Psoas muscle (tissue), 8 donors: ENCODE results near the gene C3orf38. TPM values are rescaled to one million over a fixed set of nuclear protein-coding genes. Genes with fewer than 3 reads are reported as not detected.
"Not testable (repeated sequence)": the region's sequence is repeated elsewhere in the genome, so short reads cannot be mapped to it uniquely, and the experiment has no call there.

Experiments
- ATAC-seq, 4 donors: fragments of 200-7000 bp; cut with Tn5 transposase; one replicate each; pipeline ENCODE4 v1.9.1; 2020; ENCODE audit warnings: moderate library complexity in 3 of 4, mild to moderate bottlenecking in 2 of 4
- DNase-seq, 2 donors: peaks; one replicate each; pipeline ENCODE4 v3.0.0-alpha.2; 2020
- H3K27ac ChIP-seq: fragments of 200-600 bp; one replicate; pipeline ENCODE4 v1.8.0; 2022
- H3K27me3 ChIP-seq, 3 donors: fragments of 200-600 bp in 1 of 3; one replicate each; pipeline versions ENCODE4 v1.6.1 to v1.8.0; 2013 to 2022; ENCODE audit warnings: low read length in 2 of 3, mild to moderate bottlenecking in 2 of 3, moderate library complexity in 1 of 3; ENCODE audit not compliant: insufficient read depth in 3 of 3
- H3K36me3 ChIP-seq, 2 donors: fragments of 200-600 bp in 1 of 2; one replicate each; pipeline versions ENCODE4 v1.6.1 to v1.8.0; 2013 to 2022; ENCODE audit warnings: low read depth in 1 of 2, mild to moderate bottlenecking in 1 of 2, moderate library complexity in 1 of 2; ENCODE audit not compliant: insufficient read depth in 1 of 2
- H3K4me1 ChIP-seq: fragments of 200-600 bp; one replicate; pipeline ENCODE4 v1.8.0; 2022
- H3K4me3 ChIP-seq: fragments of 200-600 bp; one replicate; pipeline ENCODE4 v1.8.0; 2022; ENCODE audit warnings: mild to moderate bottlenecking
- H3K9me3 ChIP-seq: fragments of 200-600 bp; one replicate; pipeline ENCODE4 v1.8.0; 2022
- CTCF ChIP-seq: fragments of 200-600 bp; IDR thresholded peaks from one replicate; pipeline ENCODE4 v1.8.0; 2022; ENCODE audit warnings: antibody characterized with exemption
- WGBS, 3 donors: extraction: QIAGEN DNeasy Blood & Tissue Kit; methylation state at CpG; one replicate each; pipeline versions ENCODE4 v1.1.6 to v1.1.7; 2013; 5-methylcytosine and 5-hydroxymethylcytosine counted together
- intact Hi-C, 2 donors: fragments of 100-400 bp; cut with DNase I; formaldehyde crosslinking; loops; one replicate each; pipeline versions ENCODE4 v1.11.0 to v1.14.2; 2022
- polyA plus RNA-seq, 3 donors: library from polyadenylated mRNA; stranded (reverse); fragments of 200-250 nt; gene quantifications; one replicate each; pipeline ENCODE4 v1.2.3, GENCODE V29; 2013
- total RNA-seq, 4 donors: library from RNA; stranded (reverse); fragmentation: NEBNext Ultra II Directional in 2 of 4; extraction: Animal tissue kit (Norgen Biotek cat#: 25700) in 2 of 4; gene quantifications; one replicate each; pipeline versions ENCODE4 v1.2.1 to v1.2.4, GENCODE V29; 2021 to 2023
- donor health status: healthy with polysubstance abuse.
- donor health status: DM: no; HTN: no; CAD: no; lungs with moderate emphysema.
- donor health status: Bipolar disorder and iron deficiency.
- donor health status: healthy.
- donor health status: DM: yes; HTN: yes; CAD: no.
- donor health status: DM: no; HTN: no; CAD: no.
- donor health status: DM: no; HTN: no; CAD: no.
- donor health status: DM: yes; HTN: yes; CAD: no.

C3orf38 gene
- total and polyA plus RNA-seq, 7 donors: 6.5 to 14.8 (median 10.1) TPM

- intact Hi-C loops: no loop called here
- no peak for ATAC-seq
- TF ChIP-seq CTCF: no peak
- Histone ChIP-seq H3K9me3 (no peaks in the 10 kb centered on the region), H3K27me3 (no peaks in the 10 kb centered on the region), H3K4me1 (no peaks in the 10 kb centered on the region), H3K36me3 (peaks cover 0 to 21% of the 10 kb centered on the region in 2 donors), H3K27ac (no peak overlapping the region), H3K4me3 (no peak overlapping the region)
- DNase-seq: no peak
- WGBS, 3 donors: 95 to 98% (median 97%) methylated on average over 2 of the region's 2 CpGs
Measured at GRCh38 chr3:88166419-88166971, 16.7 kb downstream of the C3orf38 start.

- H3K4me1 ChIP-seq: no peaks in the 10 kb centered on the region
- ATAC-seq (no peak), DNase-seq (no peak)
- intact Hi-C loops: no loop called here
- 95 to 98% (median 96%) methylated on average over 6 of the region's 6 CpGs for WGBS, 3 donors
- H3K27me3 ChIP-seq: no peaks in the 10 kb centered on the region
- H3K36me3 ChIP-seq: peaks cover 0 to 17% of the 10 kb centered on the region in 2 donors
- no peak for TF ChIP-seq CTCF
- no peaks in the 10 kb centered on the region for H3K9me3 ChIP-seq
- no peak overlapping the region for H3K4me3 ChIP-seq
- H3K27ac ChIP-seq: no peak overlapping the region
Measured at GRCh38 chr3:88167173-88167572, 17.4 kb downstream of the C3orf38 start.

- no peak for TF ChIP-seq CTCF
- no peaks in the 10 kb centered on the region for H3K27me3 ChIP-seq
- intact Hi-C loops: no loop called here
- H3K4me3 ChIP-seq: no peak overlapping the region
- no peaks in the 10 kb centered on the region for H3K4me1 ChIP-seq
- DNase-seq: no peak
- H3K36me3 ChIP-seq: peaks cover 0 to 17% of the 10 kb centered on the region in 2 donors
- WGBS, 3 donors: 95 to 98% (median 95%) methylated on average over 2 of the region's 2 CpGs
- no peak overlapping the region for H3K27ac ChIP-seq
- no peak for ATAC-seq
- no peaks in the 10 kb centered on the region for H3K9me3 ChIP-seq
Measured at GRCh38 chr3:88167704-88168103, 17.9 kb downstream of the C3orf38 start.

GRCh38 chr3:88168171-88168570, 18.4 kb downstream of the C3orf38 start:
- ATAC-seq (no peak), DNase-seq (no peak)
- peaks cover 0 to 17% of the 10 kb centered on the region in 2 donors for H3K36me3 ChIP-seq
- 87 to 89% (median 88%) methylated on average over 5 of the region's 5 CpGs for WGBS, 3 donors
- H3K4me1 ChIP-seq: no peaks in the 10 kb centered on the region
- H3K4me3 ChIP-seq: no peak overlapping the region
- no peaks in the 10 kb centered on the region for H3K9me3 ChIP-seq
- H3K27ac ChIP-seq: no peak overlapping the region
- TF ChIP-seq CTCF: no peak
- H3K27me3 ChIP-seq: no peaks in the 10 kb centered on the region
- intact Hi-C loops: no loop called here

GRCh38 chr3:88180398-88180999, 30.7 kb downstream of the C3orf38 start:
- no peak for TF ChIP-seq CTCF
- no peak for DNase-seq
- Histone ChIP-seq H3K27ac (no peak overlapping the region), H3K9me3 (peaks cover 9% of the 10 kb centered on the region), H3K27me3 (no peaks in the 10 kb centered on the region), H3K4me1 (no peaks in the 10 kb centered on the region), H3K4me3 (no peak overlapping the region), H3K36me3 (no peaks in the 10 kb centered on the region)
- WGBS, 3 donors: 60 to 65% (median 63%) methylated on average over 4 of the region's 4 CpGs
- no peak for ATAC-seq
- intact Hi-C loops: no loop called here

GRCh38 chr3:88182165-88182918, 32.6 kb downstream of the C3orf38 start:
- H3K4me3 ChIP-seq, H3K27me3 ChIP-seq, H3K4me1 ChIP-seq, H3K27ac ChIP-seq, ATAC-seq, DNase-seq, H3K36me3 ChIP-seq, intact Hi-C loops: not testable (repeated sequence)
- 91 to 93% (median 93%) methylated on average over 9 of the region's 9 CpGs for WGBS, 3 donors
- peaks cover 12% of the 10 kb centered on the region for H3K9me3 ChIP-seq
